HG03432 (cell line): ENCODE measurements around the gene VWA8.
A peak's percentile ranks its signal among the peaks of the same experiment; 100 is the strongest.

ENCODE experiments used
- ATAC-seq: cut with Tn5 transposase; IDR thresholded peaks from one replicate; pipeline ENCODE4 v1.9.1; 2021; ENCODE audit warnings: mild to moderate bottlenecking, moderate library complexity; ENCODE audit not compliant: unreplicated experiment

Gene VWA8

GRCh38 chr13:41960637-41961465 is at the start of gene VWA8:
Gene VWA8 (minus strand): TSS chr13:41961109. CDS start chr13:41961015, 94 bp downstream.
- peak; percentile 93 for ATAC-seq

- ATAC-seq: no peak
Observed at GRCh38 chr13:42009057-42009456, 48.1 kb upstream of the VWA8 start.

DNA sequence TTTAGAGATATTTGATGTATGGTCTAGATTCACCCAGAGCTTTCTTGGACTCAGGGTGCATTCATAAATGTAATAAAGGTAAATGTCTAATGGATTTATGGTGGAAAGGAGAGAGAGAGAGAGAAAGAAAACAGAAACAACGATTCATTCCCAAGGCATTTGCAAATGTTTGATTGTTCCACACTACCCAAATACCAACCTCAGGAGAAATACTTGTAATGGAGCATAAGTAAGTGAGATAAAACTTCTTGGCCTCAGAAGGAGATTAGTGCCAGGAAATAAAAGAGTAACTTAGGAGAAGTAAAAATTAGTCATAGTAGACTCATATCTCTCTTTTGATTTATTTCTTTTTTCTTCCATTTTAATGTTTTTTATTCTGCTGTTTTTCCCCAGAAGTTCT is 46.9 kb upstream of the VWA8 start:
- no peak for ATAC-seq

DNA sequence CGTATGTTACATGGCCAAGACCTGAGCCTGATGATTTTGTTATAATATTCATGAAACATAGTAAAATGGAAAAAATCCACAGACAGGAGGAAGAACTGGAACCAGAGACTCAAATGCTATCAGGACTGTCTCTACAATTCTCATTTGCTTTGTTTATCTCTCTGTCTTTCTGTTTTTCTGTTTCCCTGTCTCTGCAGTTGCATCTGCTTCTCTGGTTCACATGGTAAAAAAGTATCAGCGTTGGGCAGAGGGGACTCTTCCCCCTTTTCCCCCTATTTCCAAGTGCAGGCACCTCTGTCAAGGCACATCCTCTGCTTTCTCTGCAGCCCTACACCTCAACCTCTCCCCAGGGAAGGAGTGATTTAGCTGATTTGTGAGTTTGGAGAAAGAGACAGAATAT is 41.2 kb upstream of the VWA8 start:
- ATAC-seq: no peak

DNA sequence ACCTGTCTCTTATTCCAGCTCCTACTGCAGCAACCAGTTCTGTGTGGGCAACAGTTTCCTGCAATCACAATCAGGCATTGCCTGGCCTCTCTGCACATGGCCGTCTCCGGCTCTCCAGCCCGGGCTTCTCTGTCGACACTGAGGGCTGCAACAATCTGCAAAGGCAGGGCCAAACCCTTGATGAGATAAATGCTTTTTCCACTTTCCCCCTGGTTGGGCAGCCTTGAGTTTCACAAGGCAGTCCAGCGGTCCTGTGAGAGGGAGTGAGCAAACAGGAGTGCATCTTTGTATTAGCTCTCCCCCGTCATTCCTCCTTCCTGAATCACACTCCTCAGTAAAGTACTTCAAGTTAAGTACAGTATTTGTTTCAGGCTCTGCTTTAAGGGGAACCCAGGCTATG is 40.7 kb upstream of the VWA8 start:
- no peak for ATAC-seq

DNA sequence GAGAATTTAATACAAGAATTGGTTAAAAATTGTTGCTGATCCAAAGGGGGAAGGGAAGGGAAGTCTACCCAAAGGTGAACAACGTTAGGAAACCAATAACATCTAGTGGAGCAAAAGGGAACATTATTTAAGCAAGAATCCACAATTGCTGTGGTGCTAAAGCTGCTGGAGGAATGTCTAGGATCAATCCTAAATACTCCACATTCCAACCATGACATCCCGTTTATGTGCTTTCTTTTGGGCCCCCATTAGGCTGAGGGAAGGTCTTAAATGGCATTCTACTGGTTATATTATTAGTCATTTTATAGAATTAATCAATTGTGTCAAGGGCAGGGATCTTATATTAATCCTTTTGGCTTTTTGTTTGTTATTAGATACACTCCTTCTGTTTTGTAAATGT is 39.9 kb upstream of the VWA8 start:
- ATAC-seq: no peak

GRCh38 chr13:41997396-41997795 is 36.5 kb upstream of the VWA8 start:
- no peak for ATAC-seq

DNA sequence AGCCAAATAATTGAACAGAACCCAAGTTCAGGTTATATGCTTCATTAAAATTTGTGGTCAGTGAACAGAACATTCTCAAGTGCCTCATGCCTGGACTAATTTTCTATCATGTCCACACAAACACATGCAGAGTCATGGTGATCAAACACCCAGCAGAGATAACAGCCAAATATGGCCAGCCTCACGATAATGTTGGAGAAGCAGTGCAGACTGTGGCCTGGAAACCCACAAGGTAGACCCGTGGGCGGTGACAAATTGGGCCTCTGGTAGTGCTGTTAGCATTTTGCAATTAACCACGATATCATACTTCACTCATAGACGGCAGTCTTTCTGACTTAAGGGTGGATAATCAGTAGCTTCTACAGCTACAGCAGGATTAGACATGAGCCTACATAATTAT is 35.0 kb upstream of the VWA8 start:
- ATAC-seq: no peak

GRCh38 chr13:41995336-41995735 is 34.4 kb upstream of the VWA8 start:
- no peak for ATAC-seq

GRCh38 chr13:41994696-41995095 is 33.8 kb upstream of the VWA8 start:
- ATAC-seq: no peak

- ATAC-seq: no peak
Observed at GRCh38 chr13:41991936-41992335, 31.0 kb upstream of the VWA8 start.

DNA sequence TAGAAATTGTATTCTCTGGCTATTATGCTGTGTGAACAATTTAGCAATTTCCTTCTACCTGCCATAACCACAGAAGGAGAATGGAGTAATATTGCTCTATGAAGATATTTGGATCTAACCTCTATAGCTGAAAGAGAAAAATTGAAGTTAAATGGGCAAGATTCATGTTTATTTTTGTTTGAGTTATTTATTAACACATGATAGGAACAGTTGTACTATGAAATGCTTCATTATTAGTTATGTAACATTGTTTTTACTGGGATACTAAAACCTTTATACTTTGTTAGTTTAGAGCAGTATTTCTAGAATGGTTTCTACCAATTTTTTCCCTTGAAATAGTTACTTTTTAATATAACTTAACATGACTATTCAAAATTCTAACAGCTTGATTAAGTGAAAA is 27.3 kb upstream of the VWA8 start:
- ATAC-seq: no peak

DNA sequence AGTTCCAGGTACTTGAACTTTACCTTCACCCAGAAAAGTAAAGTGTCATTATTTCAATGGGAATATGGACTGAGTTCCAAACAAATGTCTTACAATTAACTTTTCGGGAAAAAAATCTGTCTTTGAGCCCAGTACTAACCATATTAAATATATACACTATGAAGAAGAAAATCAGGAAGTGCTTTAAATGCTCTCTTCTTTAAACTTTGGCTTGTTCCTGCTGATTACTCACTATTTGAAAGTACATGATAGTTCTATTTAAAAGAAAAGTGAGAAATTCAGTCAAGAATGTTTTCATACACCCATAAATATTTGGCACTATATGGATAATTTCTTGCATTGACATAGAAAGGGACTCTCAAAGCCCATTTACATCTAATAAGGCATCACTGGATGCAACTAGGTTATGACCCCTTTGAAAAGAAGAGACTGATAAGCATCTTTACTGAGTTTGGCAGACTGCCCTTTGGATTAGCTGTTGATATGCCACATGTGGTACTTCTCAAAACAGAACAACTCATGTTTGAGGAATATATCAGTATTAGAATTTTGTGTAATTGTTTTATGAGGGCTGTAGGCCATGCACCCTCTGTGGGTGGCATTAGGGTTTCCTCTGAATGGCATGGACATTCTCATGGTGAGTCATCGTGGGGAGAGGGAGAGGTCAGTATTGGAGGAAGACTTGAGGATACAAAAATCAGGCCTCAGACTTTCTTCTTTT is 25.0 kb upstream of the VWA8 start:
- no peak for ATAC-seq

- no peak for ATAC-seq
Observed at GRCh38 chr13:41981951-41982715, 21.2 kb upstream of the VWA8 start.

DNA sequence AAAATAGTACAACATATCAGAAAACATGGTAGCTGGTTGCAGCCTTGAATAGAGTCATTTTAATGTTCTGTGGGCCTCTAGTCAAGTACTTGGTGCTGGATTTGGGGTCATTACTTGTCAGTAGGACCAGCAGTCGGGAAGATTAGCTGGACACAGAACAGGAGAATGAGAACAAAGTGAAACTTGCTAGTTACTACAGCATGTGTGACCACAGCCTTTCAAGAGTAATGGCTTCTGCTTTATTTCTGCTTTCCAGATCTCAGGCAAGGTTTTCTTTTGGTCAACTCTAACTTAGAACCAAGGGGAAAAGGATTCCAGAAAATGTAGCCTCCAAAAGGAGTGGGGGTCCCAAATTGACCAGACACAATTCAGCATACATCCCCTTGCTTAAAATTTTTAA is 17.1 kb upstream of the VWA8 start:
- ATAC-seq: no peak

GRCh38 chr13:41976476-41976875 is 15.6 kb upstream of the VWA8 start:
- ATAC-seq: no peak

DNA sequence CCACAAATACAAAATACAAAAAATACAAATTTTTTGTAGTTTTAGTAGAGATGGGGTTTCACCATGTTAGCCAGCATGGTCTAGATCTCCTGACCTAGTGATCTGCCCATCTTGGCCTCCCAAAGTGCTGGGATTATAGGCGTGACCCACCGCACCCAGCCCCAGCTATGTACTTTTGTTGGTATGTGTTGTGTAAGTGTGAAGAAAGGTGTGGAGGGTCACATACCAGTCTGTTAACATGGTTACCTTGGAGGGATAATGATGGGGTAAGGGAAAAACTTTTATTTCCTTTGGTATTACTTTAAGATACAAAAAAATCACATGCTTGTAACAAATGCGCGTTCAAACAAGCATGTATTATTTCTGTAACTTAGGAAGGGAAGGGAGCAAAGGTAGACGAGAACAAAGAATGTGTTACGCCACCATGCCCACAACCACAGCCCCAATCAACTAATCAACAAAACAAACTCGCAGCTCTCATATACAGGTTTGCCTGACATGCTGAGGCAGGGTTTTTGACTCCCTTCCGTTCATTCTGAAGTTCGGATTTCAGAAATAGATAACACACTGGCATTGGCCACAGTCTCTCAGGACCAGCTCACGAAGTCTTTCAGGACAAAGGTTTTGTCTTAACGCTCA is 13.5 kb upstream of the VWA8 start:
- no peak for ATAC-seq

- ATAC-seq: no peak
Observed at GRCh38 chr13:41973247-41973741, 12.4 kb upstream of the VWA8 start.

DNA sequence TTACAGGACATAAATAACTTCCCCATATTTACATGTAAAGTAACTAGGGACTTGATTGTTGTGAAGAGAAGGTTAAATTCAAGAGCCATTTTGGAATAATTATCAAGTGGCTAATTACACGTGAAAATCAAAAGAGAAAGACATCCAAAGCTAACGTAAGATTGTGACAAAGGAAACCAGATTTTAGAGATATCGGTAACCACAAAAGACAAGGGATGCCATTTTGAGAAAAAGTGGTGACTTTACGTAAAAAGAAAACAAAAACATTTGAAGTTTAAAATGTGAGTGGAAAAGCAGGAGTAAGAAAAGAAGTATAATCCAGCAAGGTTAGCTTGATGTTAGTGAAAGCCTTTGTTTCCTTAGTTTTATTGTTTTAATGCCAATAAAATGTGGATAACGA is 10.9 kb upstream of the VWA8 start:
- no peak for ATAC-seq

DNA sequence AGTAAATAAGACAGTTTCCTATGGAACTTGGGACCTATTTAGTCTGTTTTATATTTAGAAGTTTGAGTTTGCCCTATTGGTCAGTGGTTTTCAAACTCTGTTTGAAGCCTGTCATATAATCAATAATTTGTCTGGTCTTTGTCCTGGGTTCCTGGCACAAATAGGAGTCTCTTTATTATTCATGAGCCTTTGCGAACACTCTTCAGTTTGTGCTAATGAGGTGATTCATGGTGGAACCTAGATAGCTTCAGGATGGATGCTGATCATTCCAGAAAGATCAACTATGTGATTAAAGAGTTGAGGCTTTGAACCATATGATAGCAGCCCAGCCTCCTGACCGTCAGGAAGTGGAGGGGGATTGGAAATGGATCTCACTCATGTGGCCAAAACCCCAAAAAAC is 10.0 kb upstream of the VWA8 start:
- ATAC-seq: no peak

DNA sequence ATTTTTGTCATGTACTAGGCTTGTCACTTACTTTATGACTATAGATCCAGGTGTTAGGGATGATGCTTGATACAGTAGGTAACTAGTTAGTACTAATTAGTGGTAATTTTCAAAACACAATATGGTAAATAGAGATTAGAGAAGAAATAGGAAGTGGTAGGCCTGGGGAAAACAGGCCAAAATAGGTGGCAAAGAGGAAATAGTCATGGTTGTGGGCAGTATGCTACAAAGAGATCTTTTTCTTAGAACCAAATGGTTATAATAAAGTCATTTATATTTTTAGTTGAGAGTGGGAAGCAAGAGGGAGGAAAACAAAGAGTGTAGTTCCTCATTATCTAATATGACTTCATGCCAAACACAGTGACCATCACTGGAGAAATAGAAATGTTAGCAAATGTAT is 9.1 kb upstream of the VWA8 start:
- no peak for ATAC-seq
